Colonic mucosa (tissue), 4 donors: ENCODE results near the gene DNM2. TPM values are rescaled to one million over a fixed set of nuclear protein-coding genes. Genes with fewer than 3 reads are reported as not detected.

ENCODE experiments used
- DNase-seq: peaks from one replicate; pipeline ENCODE4 v3.0.0-alpha.2; 2020
- H3K27ac ChIP-seq: fragments of 200-600 bp; one replicate; pipeline ENCODE4 v1.8.0; 2021
- H3K27me3 ChIP-seq: fragments of 200-600 bp; one replicate; pipeline ENCODE4 v1.8.0; 2021
- H3K36me3 ChIP-seq: fragments of 200-600 bp; one replicate; pipeline ENCODE4 v1.8.0; 2021
- H3K4me1 ChIP-seq: fragments of 200-600 bp; one replicate; pipeline ENCODE4 v1.8.0; 2021; ENCODE audit warnings: mild to moderate bottlenecking
- H3K4me3 ChIP-seq: fragments of 200-600 bp; one replicate; pipeline ENCODE4 v1.8.0; 2021
- H3K9ac ChIP-seq, 2 donors: one replicate each; pipeline ENCODE4 v1.7.0; 2013; ENCODE audit warnings: control low read depth in 2 of 2, low read depth in 2 of 2, low read length in 2 of 2
- H3K9me3 ChIP-seq: fragments of 200-600 bp; one replicate; pipeline ENCODE4 v1.8.0; 2021
- CTCF ChIP-seq: fragments of 200-600 bp; IDR thresholded peaks from one replicate; pipeline ENCODE4 v1.8.0; 2022; ENCODE audit warnings: antibody characterized with exemption, mild to moderate bottlenecking
- intact Hi-C: fragments of 100-400 bp; cut with DNase I; formaldehyde crosslinking; loops from one replicate; pipeline ENCODE4 v1.14.1; 2022
- total RNA-seq, 2 donors: library from RNA; stranded (reverse); fragmentation: NEBNext Ultra II Directional in 1 of 2; extraction: Animal tissue kit (Norgen Biotek cat#: 25700) in 1 of 2; gene quantifications; one replicate each; pipeline ENCODE4 v1.2.1, GENCODE V29; 2021
- donor health status: healthy.
- donor health status: DM: no; HTN: no; CAD: no.
- donor health status: DM: no; HTN: no; CAD: no.

The DNM2 gene
- total RNA-seq, 2 donors from 2014 or later, result 450 to 461 TPM

DNA sequence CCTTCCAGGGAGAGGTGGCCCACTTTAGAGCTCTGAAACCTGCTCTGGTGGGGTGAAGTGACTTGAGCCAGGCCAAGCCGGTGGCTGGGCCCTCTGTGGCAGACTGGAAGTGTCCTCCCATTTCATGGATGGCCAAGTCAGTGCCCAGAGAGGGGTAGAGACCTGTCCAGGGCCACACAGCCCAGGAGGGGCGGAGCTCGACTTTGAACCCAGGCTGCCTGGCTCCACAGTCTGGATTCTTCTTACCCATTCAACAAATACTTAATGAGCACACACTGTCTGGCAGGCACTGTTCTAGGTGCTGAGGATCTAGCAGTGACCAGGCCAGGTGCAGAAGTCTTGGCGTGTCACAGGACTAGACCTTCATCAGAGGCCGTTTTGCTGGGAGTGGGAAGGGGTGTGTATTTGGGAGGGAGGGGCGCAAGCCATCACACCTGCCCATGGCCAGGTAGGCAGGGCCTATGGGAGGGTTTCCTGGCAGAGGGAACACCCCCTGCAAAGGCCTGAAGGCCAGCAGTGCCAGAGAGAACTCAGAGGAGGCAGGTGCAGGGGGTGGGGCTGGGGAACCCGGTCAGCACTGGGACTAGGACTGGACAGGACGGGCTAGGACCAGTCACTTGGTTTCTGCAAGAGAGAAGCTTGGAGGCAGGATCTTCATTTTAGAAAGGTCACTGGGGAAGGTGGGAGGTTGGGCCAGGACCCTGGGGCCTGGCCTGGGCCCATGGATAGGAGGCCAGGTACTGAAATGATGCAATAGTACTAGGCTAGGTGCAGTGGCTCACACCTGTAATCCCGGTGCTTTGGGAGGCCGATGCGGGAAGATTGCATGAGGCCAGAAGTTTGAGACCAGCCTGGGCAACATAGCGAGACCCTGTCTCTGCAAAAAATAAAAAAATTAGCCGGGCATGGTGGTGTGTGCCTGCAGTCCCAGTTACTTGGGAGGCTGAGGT lies 31.8 kb downstream of the DNM2 start:
- peak; percentile 92 for DNase-seq
- intact Hi-C loops, result no loop called here
- H3K9ac ChIP-seq, result peak overlapping the region; percentile 61 to 85

DNA sequence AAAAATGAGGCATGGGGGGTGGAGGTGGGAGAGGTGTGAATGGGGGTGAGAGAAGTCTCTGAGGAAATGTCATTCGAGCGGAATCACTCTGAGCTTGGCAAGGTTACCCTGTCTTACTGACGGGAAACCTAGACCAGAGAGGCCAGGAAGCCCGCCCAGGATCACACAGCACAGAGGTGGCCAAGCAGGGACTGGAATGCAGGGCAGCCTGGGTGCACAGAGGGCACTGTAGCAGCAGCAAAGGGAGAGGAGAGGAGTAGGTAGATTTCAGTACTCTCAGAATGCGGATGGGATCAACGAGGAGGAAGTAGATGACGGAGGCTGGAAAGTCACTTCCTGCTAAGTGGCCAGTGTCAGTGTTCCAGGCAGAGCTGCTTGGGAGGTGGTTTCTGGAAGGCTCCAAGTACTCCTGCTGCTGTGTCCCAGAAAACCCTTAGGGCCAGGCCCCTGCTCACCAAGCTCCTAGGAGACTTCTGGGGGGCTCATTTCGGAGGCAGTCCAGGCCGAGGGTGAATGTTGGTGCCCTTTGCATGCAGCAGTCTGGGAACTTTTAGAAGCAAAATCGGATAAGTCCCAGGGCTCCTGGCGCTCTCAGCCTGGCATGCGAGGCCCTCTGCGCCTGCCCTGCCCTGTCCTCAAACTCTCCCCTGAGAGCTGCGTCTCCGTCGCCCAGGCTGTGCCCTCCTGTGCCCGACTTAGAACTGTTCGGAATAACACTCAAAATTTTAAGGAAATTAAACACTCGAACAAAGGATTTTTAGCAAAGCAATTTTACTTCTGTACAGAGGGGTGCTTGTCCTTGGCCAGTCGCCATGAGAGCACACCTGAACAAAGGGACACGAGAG lies 33.5 kb downstream of the DNM2 start:
- intact Hi-C loops, result no loop called here
- no peak overlapping the region for H3K4me3 ChIP-seq
- peaks cover 40% of the 10 kb centered on the region for H3K4me1 ChIP-seq
- H3K9ac ChIP-seq, result peak overlapping the region; percentile 54 to 85
- no peaks in the 10 kb centered on the region for H3K27me3 ChIP-seq
- peak overlapping the region; percentile 95 for H3K27ac ChIP-seq
- DNase-seq, result peak; percentile 72
- no peaks in the 10 kb centered on the region for H3K36me3 ChIP-seq
- TF ChIP-seq CTCF, result no peak
- H3K9me3 ChIP-seq, result no peaks in the 10 kb centered on the region

More for the DNA sequence above, 31.8 kb downstream of the DNM2 start:
- no peak for TF ChIP-seq CTCF
- no peaks in the 10 kb centered on the region for H3K27me3 ChIP-seq
- no peaks in the 10 kb centered on the region for H3K9me3 ChIP-seq
- H3K36me3 ChIP-seq, result no peaks in the 10 kb centered on the region
- H3K4me1 ChIP-seq, result peaks cover 50% of the 10 kb centered on the region
- peak overlapping the region; percentile 6 for H3K4me3 ChIP-seq
- H3K27ac ChIP-seq, result peak overlapping the region; percentile 95

GRCh38 chr19:10752237-10752912 lies 34.5 kb downstream of the DNM2 start:
- Histone ChIP-seq H3K4me1 (peaks cover 40% of the 10 kb centered on the region), H3K4me3 (no peak overlapping the region)
- no peak for TF ChIP-seq CTCF

GRCh38 chr19:10752913-10753704 lies 35.2 kb downstream of the DNM2 start:
- Histone ChIP-seq H3K27ac (peak overlapping the region; percentile 95), H3K9ac (no peak overlapping the region), H3K36me3 (no peaks in the 10 kb centered on the region), H3K9me3 (no peaks in the 10 kb centered on the region), H3K27me3 (no peaks in the 10 kb centered on the region), H3K4me3 (no peak overlapping the region), H3K4me1 (peaks cover 35% of the 10 kb centered on the region)
- intact Hi-C loops, result no loop called here
- no peak for DNase-seq
- TF ChIP-seq CTCF, result no peak

More at GRCh38 chr19:10752237-10752912, 34.5 kb downstream of the DNM2 start:
- intact Hi-C loops, result no loop called here
- peak overlapping the region in 1 of 2 donors; percentile 85 for H3K9ac ChIP-seq
- H3K27ac ChIP-seq, result peak overlapping the region; percentile 95
- no peaks in the 10 kb centered on the region for H3K36me3 ChIP-seq
- H3K9me3 ChIP-seq, result no peaks in the 10 kb centered on the region
- DNase-seq, result no peak
- H3K27me3 ChIP-seq, result no peaks in the 10 kb centered on the region
